Mammary microvascular endothelial cell (primary cell): ENCODE data around the gene KRT79. TPM values are rescaled to one million over a fixed set of nuclear protein-coding genes. Genes with fewer than 3 reads are reported as not detected.

Experiments used
- total RNA-seq: library from RNA; depleted of rRNA; stranded (reverse); fragments of >200 nt; gene quantifications from 2 replicates; pipeline ENCODE4 v1.2.3, GENCODE V29; 2015

KRT79 gene
- total RNA-seq: not detected in 2 replicates

DNA sequence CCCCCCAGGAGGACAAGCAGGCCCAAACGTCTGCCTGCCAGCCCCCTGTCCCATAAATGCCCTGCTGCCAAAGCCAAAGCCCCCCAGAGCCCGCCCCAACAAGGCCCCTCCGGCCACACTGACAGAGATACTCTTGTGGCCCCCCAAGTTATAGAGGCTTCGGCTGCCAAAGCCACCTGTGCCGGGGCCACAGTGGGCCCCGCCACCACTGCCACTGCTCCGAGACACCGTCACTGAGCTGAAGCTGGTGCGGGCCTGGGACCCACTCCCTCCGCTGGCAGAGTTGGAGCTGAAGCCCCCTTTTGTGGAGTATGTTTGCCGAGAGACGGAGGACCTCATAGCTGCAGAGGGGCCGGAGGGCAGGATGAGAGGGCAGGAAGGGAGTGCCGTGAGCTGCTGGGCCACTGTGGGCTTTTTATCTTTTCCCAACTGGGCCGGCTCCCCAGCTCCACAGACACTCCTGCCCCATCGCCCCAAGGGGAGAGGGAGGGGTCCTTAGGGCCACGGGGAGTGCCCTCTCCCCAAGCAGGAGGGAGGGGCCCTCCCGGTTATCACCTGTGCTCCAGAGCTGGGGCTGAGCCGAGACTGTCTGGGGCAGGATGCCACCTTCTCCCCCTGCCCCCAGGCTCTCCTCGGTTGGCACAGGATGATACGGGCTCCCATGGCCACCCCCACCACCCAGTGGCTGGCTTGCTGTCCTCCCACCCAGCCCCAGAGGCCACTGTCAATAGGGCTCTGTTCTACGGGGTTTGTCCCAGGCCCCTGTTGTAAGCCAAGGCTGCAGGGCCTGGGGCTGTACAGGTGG lies at the start of gene KRT79:
KRT79 (minus strand) TSS at position 390 of the 805 bp plus-strand sequence; CDS start at position 339, 51 bp downstream.

GRCh38 chr12:52848661-52849255 lies 14.6 kb upstream of the KRT79 start, which contains the start of gene KRT78:
Gene KRT78 (minus strand): TSS chr12:52848994. CDS start chr12:52848930, 64 bp downstream.

DNA sequence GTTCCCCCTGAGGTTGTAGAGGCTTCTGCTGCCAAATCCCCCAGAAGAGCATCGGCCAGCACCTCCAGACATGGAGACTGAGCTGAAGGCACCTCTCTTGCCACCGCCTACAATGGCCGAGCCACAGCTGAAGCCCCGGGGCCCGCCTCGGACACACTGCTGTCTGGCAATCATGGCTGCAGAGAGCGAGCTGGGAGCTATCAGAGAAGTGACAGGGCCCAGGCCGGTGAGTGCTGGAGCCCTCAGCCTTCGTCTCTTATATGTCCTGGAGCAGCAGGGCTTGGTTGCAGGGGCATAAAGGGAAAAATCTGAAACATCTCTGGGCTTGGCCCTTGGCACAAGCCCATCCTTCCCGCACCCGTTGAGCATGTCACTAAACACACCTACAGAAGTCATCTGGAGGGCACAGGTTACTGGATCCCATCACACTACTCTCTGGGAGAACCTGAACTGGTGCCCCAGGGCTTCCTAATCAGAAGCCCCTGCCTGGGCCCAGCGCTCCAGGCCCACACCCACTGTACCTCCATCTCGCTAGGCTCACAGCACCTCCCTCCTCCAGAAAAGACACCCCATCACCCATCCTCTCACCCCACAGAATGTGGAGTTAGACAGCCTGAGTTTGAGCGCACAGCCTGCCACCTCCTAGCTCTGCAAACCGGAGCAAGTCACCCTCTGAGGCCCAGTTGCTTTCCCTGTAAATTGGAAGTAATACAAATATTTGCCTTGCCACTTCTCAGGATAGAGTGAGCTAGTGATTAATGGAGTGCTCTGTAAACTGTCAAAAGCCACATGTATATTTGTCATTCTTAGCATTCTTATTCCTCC lies 20.0 kb downstream of the KRT79 start, which contains the start of gene KRT4:
KRT4 (minus strand) TSS at position 232 of the 825 bp plus-strand sequence; CDS start at position 174, 58 bp downstream.

DNA sequence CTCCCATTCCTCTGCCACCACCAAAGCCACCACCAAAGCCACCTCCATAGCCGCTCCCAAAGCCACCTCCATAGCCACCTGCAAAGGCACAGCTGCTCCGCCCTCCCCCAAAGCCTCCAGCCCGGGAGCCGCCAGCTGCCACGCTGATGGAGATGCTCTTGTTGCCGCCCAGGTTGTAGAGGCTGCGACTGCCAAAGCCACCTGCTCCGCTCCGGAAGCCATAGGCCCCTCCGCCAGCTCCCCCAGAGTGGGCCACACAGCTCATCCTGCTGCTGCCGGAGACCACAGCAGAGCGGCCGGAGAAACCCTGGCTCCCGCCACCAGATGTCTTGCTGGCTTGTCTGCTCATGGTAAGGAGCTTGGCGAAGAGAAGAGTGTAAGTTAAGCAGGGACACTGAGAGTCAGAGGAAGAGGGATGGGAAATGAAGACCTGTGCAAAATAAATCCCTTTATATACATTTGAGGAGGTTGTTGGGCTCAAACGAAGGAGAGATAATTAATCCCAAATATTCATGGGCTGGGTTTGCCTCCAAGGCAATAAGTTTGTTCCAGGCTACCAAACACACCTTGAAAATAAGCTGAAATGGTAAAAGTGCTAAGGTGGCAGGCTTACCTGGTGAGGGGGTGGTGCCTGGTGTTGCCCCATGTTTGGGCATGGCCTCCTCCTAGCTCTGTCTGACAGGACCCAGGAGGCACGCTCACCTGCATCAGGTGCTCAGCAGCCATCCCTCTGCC lies 38.2 kb downstream of the KRT79 start, which contains the start of gene KRT3:
KRT3 (minus strand) TSS at position 424 of the 735 bp plus-strand sequence; CDS start at position 349, 75 bp downstream.

DNA sequence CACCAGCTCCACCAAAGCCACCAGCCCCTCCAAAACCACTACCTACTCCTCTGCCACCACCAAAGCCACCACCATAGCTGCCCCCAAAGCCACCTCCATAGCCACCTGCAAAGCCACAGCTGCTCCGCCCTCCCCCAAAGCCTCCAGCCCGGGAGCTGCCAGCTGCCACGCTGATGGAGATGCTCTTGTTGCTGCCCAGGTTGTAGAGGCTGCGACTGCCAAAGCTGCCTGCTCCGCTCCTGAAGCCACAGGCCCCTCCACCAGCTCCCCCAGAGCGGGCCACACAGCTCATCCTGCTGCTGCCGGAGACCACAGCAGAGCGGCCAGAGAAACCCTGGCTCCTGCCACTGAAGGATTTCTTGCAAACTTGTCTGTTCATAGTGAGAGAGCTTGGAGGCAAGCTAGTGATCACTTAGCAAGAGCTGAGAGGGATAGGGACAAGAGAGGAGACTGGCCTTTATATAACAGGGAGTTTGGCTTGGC lies 57.2 kb downstream of the KRT79 start, which contains the start of gene KRT76:
KRT76 (minus strand) TSS at position 433 of the 483 bp plus-strand sequence; CDS start at position 379, 54 bp downstream.

Other genes with a start within 250 kb of the KRT79 start
- gene KRT72, start 232.8 kb downstream of the KRT79 start, total RNA-seq: not detected in 2 replicates
- gene KRT73, start 215.8 kb downstream of the KRT79 start, total RNA-seq: not detected in 2 replicates
- gene KRT2, start 182.1 kb downstream of the KRT79 start, total RNA-seq: not detected in 2 replicates
- not detected in 2 replicates for gene KRT1, start 153.9 kb downstream of the KRT79 start, total RNA-seq
- gene KRT77, start 130.8 kb downstream of the KRT79 start, total RNA-seq: not detected in 2 replicates
- gene KRT76, start 57.0 kb downstream of the KRT79 start, total RNA-seq: not detected in 2 replicates
- not detected in 2 replicates for gene KRT3, start 38.2 kb downstream of the KRT79 start, total RNA-seq
- not detected in 2 replicates for gene KRT4, start 20.2 kb downstream of the KRT79 start, total RNA-seq
- not detected in 2 replicates for gene KRT78, start 14.7 kb upstream of the KRT79 start, total RNA-seq
- 13.9 and 14.4 TPM in 2 replicates for gene KRT8, start 70.8 kb upstream of the KRT79 start, total RNA-seq
- gene KRT18, start 114.8 kb upstream of the KRT79 start, total RNA-seq: 253 and 287 TPM in 2 replicates
- 273 and 317 TPM in 2 replicates for gene EIF4B, start 172.1 kb upstream of the KRT79 start, total RNA-seq
- gene TNS2, start 215.8 kb upstream of the KRT79 start, total RNA-seq: 34.9 and 41.3 TPM in 2 replicates
- 38.8 and 39.8 TPM in 2 replicates for gene SPRYD3, start 245.1 kb upstream of the KRT79 start, total RNA-seq